T-helper 1 cell (primary cell): Measurements from ENCODE around the gene ACOT11.

Source experiments
- DNase-seq, 5 donors: peaks; one replicate each; pipeline ENCODE4 v3.0.0-alpha.2; 2012 to 2020

Gene ACOT11

GRCh38 chr1:54566438-54567141 lies 18.6 kb downstream of the ACOT11 start:
- DNase-seq, result no peak

GRCh38 chr1:54567961-54568360 lies 19.9 kb downstream of the ACOT11 start:
- no peak for DNase-seq

GRCh38 chr1:54569339-54569738 lies 21.3 kb downstream of the ACOT11 start:
- DNase-seq, result no peak

GRCh38 chr1:54570161-54570560 lies 22.1 kb downstream of the ACOT11 start:
- no peak for DNase-seq

- no peak for DNase-seq
Measured at GRCh38 chr1:54571326-54571725, 23.3 kb downstream of the ACOT11 start.

GRCh38 chr1:54571803-54572541 lies 23.9 kb downstream of the ACOT11 start:
- no peak for DNase-seq

GRCh38 chr1:54572542-54572850 lies 24.5 kb downstream of the ACOT11 start:
- DNase-seq, result no peak

- no peak for DNase-seq
Measured at GRCh38 chr1:54574158-54574778, 26.2 kb downstream of the ACOT11 start.

- no peak for DNase-seq
Measured at GRCh38 chr1:54575161-54575560, 27.1 kb downstream of the ACOT11 start.

GRCh38 chr1:54575605-54576290 lies 27.7 kb downstream of the ACOT11 start:
- no peak for DNase-seq

GRCh38 chr1:54577612-54578011 lies 29.6 kb downstream of the ACOT11 start:
- no peak for DNase-seq

- no peak for DNase-seq
Measured at GRCh38 chr1:54579337-54579781, 31.3 kb downstream of the ACOT11 start.

GRCh38 chr1:54580856-54581550 lies 33.0 kb downstream of the ACOT11 start:
- DNase-seq, result no peak

GRCh38 chr1:54581621-54582035 lies 33.6 kb downstream of the ACOT11 start:
- DNase-seq, result no peak

- no peak for DNase-seq
Measured at GRCh38 chr1:54582566-54583306, 34.7 kb downstream of the ACOT11 start.

- DNase-seq, result no peak
Measured at GRCh38 chr1:54583307-54583686, 35.3 kb downstream of the ACOT11 start.

- DNase-seq, result no peak
Measured at GRCh38 chr1:54583871-54584270, 35.8 kb downstream of the ACOT11 start.

GRCh38 chr1:54584575-54584974 lies 36.5 kb downstream of the ACOT11 start:
- DNase-seq, result no peak

GRCh38 chr1:54585181-54586066 lies 37.4 kb downstream of the ACOT11 start:
- no peak for DNase-seq

GRCh38 chr1:54588377-54588776 lies 40.3 kb downstream of the ACOT11 start:
- no peak for DNase-seq
